DOHH2 (cell line): ENCODE measurements around the gene PTEN.

Experiments
- EZH2phosphoT487 ChIP-seq: fragments of 200-600 bp; sonication (generic); IDR thresholded peaks from 2 replicates; pipeline ENCODE4 v1.6.1; 2017; ENCODE audit warnings: borderline replicate concordance, mild to moderate bottlenecking, antibody characterized with exemption, low read length, moderate library complexity, mixed read lengths
- TF ChIP-seq, protein P1 (sequence below): fragments of 200-600 bp; sonication (generic); IDR thresholded peaks from one replicate; pipeline ENCODE4 v1.5.1; 2014; ENCODE audit warnings: antibody characterized with exemption, mild to moderate bottlenecking, low read depth, low read length; ENCODE audit not compliant: poor library complexity, severe bottlenecking

DNA sequence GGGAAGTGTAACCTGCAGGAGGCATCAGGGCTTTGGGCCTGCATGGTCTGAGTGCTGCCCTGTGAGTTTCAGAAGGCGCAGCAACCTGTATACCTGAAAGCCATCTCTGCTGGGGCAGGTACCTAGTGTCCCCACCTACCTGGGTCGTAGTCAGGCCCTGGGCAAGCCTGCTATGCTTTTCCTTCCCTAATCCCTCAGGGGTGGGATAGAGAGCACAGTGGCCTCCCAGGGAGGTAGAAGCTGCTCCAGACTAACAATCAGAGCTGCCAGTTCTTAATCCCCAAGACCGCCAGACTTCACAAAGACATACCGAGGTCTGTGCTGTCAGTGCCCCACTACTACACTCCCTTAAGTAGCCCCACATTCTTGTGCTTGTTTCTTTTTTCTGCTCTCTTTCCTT, 52.0 kb downstream of the PTEN start:
- TF ChIP-seq, protein P1, sequence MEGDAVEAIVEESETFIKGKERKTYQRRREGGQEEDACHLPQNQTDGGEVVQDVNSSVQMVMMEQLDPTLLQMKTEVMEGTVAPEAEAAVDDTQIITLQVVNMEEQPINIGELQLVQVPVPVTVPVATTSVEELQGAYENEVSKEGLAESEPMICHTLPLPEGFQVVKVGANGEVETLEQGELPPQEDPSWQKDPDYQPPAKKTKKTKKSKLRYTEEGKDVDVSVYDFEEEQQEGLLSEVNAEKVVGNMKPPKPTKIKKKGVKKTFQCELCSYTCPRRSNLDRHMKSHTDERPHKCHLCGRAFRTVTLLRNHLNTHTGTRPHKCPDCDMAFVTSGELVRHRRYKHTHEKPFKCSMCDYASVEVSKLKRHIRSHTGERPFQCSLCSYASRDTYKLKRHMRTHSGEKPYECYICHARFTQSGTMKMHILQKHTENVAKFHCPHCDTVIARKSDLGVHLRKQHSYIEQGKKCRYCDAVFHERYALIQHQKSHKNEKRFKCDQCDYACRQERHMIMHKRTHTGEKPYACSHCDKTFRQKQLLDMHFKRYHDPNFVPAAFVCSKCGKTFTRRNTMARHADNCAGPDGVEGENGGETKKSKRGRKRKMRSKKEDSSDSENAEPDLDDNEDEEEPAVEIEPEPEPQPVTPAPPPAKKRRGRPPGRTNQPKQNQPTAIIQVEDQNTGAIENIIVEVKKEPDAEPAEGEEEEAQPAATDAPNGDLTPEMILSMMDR = no peak
- no peak for TF ChIP-seq EZH2phosphoT487
